G401.6 (cell line): ENCODE measurements around the gene GLI3.

Experiments
- FAIRE-seq: peaks from 2 replicates; lab custom pipeline; 2012; peaks lifted over from hg19 to GRCh38; lab: Jason Lieb, UNC

The GLI3 gene

DNA sequence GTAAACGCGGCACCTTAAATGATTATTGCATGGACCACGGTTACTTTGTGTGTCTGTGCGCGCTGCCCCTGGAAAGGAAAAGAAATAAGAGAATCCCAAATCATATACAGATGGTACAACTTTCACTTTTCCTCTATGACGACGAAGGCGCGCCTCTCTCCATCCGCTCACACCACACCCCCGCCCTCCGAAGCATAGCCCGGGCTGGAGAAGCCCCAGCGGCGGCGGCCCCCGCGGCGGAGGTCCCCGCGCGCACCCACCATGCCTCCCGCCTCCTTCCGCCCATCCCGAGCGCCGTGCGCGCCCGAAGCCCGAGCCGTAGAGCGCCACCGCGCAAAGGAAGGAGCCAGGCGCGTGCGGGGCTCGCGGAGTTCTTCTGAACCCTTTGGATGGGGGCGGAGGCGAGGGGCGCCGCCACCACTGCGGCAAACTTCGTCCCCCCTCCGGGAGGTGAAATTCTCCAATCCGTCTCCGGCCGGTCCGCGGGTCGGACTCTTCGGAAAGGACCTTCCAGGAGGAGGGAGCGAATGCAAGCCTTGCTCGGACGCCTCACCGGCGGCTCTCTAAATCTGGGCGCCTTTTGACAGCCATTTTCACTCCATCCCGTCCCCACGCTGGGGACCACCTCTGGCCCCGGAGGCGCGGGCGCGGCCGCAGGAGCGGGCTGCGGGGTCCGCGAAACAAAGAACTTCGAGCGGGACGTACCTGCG is 588 bp downstream of the GLI3 start:
- FAIRE-seq: no peak

GRCh38 chr7:42235741-42236161 is 1.3 kb downstream of the GLI3 start:
- no peak for FAIRE-seq

- no peak for FAIRE-seq
These were observed 2.3 kb downstream of the GLI3 start for GRCh38 chr7:42234736-42235135.

DNA sequence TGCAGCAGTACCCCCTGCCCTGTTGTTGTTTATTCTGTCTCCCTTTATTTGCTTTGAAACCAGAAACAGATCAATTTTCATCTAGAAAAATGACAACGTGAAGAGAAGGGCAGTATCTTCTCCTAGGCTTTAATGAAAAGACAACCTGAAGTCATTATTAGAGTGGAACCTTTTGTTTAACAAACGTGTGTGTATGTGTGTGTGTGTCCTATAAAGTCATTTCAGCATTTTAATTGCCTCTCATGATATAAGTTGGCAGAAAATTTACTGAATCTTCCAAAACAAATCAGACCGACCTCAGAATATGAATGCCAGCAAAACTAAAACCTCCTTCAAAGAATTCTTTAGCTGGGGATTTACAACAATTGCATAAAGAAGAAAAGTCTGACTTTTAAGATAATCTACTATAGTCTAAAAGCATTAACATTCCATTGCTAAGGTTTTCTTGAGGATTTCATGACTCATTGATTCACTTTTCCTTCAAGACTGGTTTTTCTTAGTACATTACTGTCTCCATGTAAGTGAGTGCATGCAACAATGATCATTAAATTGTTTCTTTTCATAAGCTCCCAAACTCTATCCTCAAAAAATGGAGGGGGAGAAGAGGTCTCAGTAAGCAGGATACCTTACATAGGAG is 3.2 kb downstream of the GLI3 start:
- FAIRE-seq: no peak

GRCh38 chr7:42233171-42233570 is 3.8 kb downstream of the GLI3 start:
- FAIRE-seq: no peak

DNA sequence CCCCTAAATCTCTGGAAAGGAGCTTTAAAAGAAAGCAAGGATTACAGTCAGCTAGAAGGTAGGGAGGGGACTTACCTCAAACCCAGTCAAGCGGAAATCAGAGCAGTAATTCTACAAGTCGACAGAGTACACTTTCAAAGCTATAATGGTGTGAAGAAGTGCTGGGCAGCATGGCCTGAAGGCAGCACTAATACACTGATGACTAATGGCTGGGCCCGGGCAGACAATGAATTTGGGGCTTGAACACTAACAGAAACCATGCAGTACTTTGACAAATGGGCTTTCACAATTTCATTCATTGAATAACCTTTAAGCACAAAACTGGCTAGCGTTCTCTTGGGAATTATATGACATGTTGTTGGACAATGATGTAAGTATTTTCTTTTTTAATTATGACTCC is 4.7 kb downstream of the GLI3 start:
- no peak for FAIRE-seq

DNA sequence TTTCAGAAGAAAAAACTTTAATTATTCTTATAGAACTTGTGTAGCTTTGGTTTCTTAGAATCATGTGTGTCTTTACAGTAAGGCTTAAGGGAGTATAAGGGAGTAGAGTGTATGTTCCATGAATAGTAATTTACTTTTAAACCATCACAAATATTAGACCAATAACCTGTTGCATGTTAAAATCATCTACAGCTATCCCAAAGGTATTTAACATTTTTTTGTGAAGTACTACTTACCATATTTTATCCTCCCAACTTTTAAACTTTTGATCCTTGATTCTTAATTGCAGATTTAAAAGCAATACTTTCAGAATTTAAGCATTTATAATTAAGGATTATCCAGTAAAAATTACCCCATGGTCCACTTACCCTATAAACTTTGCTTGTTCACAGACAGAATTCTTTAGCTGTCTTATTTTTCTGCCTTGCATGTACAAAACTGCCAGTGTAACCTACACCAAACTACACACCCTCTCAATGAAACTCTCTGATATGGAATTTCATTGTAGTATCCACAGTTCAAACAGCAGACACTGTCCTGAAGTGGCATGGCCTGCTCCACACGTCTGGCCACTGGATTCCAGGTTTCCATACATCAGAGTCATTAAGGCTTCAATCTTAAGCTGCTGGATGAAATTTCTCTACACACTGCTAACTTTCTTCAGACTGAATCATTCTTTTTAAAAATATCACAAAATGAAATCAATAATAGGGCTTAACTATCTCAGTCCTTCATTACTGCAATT is 5.8 kb downstream of the GLI3 start:
- FAIRE-seq: no peak

DNA sequence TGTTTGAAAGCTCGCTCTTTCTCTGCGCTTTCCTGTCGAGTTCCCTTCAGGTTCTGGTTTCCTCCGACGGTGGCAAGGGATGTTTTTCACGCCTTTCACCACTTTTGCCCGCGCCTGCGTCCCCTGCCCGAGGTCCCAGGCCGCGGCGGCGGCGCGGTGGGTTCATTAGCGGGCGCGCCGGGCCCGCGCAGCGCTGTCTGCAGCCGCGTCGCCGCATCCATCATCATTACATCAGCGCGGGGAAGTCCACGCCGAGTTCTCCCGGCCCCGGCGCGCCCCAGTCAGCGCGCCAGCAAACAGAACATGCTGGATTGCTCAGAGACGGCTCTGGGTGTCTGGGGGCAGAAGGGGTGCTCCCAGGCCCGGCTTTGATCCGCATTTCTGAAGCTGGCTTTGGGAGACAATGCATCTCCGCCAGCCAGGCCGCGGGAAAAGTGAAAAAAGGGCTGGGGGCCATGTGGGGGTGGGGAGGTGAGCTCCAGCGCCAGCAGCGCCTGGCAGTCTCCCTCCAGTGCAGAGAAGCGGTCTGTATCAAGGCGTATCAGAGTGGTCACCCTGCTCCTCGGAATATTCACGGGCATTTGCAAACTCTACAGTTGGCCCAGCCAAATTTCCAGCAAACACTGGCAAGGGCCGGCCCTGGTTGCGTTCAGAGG is 8.9 kb downstream of the GLI3 start:
- FAIRE-seq: no peak

GRCh38 chr7:42227541-42227935 is 9.5 kb downstream of the GLI3 start:
- FAIRE-seq: no peak

- FAIRE-seq: no peak
These were observed 10.0 kb downstream of the GLI3 start for GRCh38 chr7:42227021-42227420.

DNA sequence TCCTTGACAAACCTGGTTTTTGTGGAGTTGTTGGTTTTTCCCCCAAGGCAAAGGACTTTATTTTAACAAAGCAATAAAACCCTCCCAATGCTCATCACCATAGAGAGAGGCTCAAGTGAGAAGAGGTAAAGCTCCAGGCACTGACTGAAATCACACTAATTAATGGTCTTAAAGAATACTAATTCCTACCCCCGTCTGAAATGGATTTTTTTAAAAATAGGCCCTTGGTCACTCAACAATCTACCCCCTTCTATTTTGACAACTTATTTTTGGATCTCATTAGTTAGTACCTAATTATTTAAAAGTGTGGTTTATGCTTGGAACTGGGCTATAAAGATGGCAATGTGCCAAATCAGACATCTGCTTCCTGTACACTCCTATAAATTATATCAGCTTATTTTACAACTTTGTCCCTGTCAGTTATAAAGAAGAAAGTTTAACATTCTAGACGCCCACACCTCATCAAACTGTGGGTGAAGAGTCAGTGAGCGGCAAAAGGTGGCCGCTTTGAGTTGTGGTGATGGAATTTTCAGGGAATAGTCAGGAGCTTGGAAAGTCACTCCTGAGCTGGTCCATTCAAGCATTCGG is 10.6 kb downstream of the GLI3 start:
- FAIRE-seq: no peak

GRCh38 chr7:42224391-42225003 is 12.5 kb downstream of the GLI3 start:
- FAIRE-seq: no peak

GRCh38 chr7:42222891-42223290 is 14.1 kb downstream of the GLI3 start:
- no peak for FAIRE-seq

GRCh38 chr7:42222125-42222524 is 14.9 kb downstream of the GLI3 start:
- FAIRE-seq: no peak

GRCh38 chr7:42221304-42221703 is 15.7 kb downstream of the GLI3 start:
- FAIRE-seq: no peak

DNA sequence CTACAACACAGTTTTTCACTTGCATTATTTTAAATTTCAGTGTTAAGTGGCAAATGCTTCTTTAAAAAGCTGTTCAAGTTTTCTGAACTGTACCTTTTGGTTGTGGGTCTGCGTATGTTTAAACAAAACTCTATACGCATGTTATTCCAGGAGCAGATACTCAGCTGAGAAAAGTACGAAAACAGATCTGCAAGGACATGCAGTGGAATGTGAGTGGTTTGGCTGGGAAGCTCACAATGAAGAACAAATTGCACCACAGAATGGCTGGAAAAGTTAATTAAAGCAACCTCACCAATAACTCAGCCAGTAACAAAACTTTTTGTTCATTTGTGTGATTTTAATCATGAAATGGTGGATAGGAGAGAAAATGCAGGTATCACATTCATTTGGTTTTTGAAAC is 17.6 kb downstream of the GLI3 start:
- no peak for FAIRE-seq

DNA sequence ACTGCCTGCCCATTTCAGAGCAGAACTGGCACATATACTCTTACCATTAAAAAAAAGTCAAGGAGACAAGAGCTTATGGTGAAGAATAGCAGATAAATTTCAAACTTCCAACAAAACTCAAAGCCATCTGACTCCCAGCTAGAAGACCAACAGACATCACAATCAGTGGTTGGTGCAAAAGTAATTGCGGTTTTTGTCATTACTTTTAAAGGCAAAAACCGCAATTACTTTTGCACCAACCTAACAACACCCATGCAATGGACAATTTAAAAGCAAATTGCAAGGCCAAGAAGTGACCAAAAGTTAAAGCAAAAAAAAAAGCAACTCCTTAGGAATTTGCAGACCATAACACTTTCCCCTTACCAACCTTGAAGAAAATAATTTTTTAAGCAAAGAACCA is 18.8 kb downstream of the GLI3 start:
- no peak for FAIRE-seq

GRCh38 chr7:42217548-42217947 is 19.5 kb downstream of the GLI3 start:
- no peak for FAIRE-seq

GRCh38 chr7:42217053-42217452 is 20.0 kb downstream of the GLI3 start:
- FAIRE-seq: no peak

DNA sequence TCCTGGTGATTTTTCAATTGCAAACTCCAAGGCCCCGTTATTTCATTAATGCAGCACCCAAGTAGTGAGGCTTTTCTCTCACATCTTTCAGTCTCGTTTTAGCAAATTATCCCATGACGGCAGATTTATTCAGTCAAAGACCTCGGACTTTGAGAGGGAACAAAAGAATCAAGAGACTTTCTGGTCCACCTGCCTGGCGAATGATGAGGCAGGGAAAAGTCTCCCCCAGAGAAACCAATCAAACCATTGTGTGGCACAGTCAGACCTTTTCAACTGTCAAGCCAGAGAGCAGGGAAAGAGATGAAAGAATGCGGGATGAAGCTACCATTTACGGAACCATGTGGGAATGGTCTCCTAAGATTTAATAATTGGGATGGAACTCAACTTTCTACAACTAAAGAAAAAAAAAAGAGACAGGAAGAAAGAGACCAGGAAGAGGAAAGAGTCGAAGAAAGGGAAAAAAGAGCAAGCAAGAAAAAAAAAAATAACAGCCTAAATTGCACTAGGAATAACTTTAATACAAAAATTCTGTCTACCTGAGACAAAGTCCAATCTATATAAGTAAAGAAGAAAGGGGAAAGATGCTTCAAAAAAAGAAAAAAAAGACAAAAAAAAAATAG is 22.8 kb downstream of the GLI3 start:
- FAIRE-seq: no peak

DNA sequence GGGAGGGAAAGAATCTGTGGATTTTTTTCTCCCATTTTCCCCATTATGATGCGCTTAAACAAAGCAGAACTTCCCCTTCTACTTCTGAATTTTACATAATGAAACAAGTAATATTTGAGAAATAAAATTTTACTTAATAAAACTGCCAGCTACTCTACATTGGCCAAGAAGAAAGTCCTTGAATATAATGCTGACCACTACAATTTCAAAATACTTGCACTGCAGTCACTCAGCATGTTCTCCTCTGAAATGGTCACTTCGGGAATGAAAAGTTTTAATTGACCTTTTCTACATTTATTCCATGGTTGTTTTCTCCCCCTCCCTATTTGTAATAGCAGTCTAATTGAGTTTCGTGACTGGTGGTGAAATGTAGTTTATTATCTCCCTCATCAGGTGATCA is 23.9 kb downstream of the GLI3 start:
- no peak for FAIRE-seq
